Liver (tissue), 9 donors: ENCODE measurements around the gene DNAJC5. TPM values are rescaled to one million over a fixed set of nuclear protein-coding genes. Genes with fewer than 3 reads are reported as not detected.

Experiments
- DNase-seq: peaks from one replicate; pipeline ENCODE4 v3.0.0-alpha.2; 2017; ENCODE audit warnings: low spot score
- H3K27ac ChIP-seq, 2 donors: one replicate each; pipeline ENCODE4 v1.7.0; 2013; ENCODE audit warnings: inconsistent platforms in 2 of 2, low read length in 2 of 2, control low read depth in 1 of 2, low read depth in 1 of 2, mild to moderate bottlenecking in 1 of 2
- H3K27me3 ChIP-seq, 4 donors: one replicate each; pipeline versions ENCODE4 v1.6.1 to v1.7.0; 2013; ENCODE audit warnings: low read length in 3 of 4, inconsistent platforms in 1 of 4, mild to moderate bottlenecking in 1 of 4, moderate library complexity in 1 of 4; ENCODE audit not compliant: control insufficient read depth in 4 of 4, insufficient read depth in 4 of 4
- H3K36me3 ChIP-seq, 4 donors: one replicate each; pipeline versions ENCODE4 v1.6.1 to v1.7.0; 2013; ENCODE audit warnings: low read length in 3 of 4, mild to moderate bottlenecking in 3 of 4, low read depth in 1 of 4, moderate library complexity in 1 of 4; ENCODE audit not compliant: control insufficient read depth in 4 of 4, insufficient read depth in 3 of 4
- H3K4me1 ChIP-seq, 4 donors: one replicate each; pipeline versions ENCODE4 v1.6.1 to v1.7.0; 2013; ENCODE audit warnings: low read length in 3 of 4, mild to moderate bottlenecking in 3 of 4, moderate library complexity in 1 of 4; ENCODE audit not compliant: control insufficient read depth in 4 of 4, insufficient read depth in 4 of 4
- H3K4me3 ChIP-seq, 3 donors: one replicate each; pipeline versions ENCODE4 v1.6.1 to v1.7.0; 2013; ENCODE audit warnings: low read length in 3 of 3, control low read depth in 1 of 3, low read depth in 1 of 3, mild to moderate bottlenecking in 1 of 3
- H3K9ac ChIP-seq, 2 donors: one replicate each; pipeline ENCODE4 v1.7.0; 2013; ENCODE audit warnings: low read length in 2 of 2, mild to moderate bottlenecking in 2 of 2, moderate library complexity in 2 of 2, control low read depth in 1 of 2, low read depth in 1 of 2
- H3K9me3 ChIP-seq, 4 donors: one replicate each; pipeline versions ENCODE4 v1.6.1 to v1.7.0; 2013; ENCODE audit warnings: low read length in 3 of 4; ENCODE audit not compliant: control insufficient read depth in 4 of 4
- FOXA1 ChIP-seq: IDR thresholded peaks from 2 replicates; pipeline ENCODE4 v1.6.1; 2016; ENCODE audit warnings: antibody characterized with exemption
- FOXA2 ChIP-seq: IDR thresholded peaks from 2 replicates; pipeline ENCODE4 v1.6.1; 2016; ENCODE audit warnings: antibody characterized with exemption
- JUND ChIP-seq, 2 donors: IDR thresholded peaks; 2 replicates each; pipeline ENCODE4 v1.6.1; 2016; ENCODE audit warnings: antibody characterized with exemption in 2 of 2
- NR2F2 ChIP-seq: IDR thresholded peaks from 2 replicates; pipeline ENCODE4 v1.6.1; 2016; ENCODE audit warnings: antibody characterized with exemption
- RXRA ChIP-seq, 2 donors: IDR thresholded peaks; 2 replicates each; pipeline ENCODE4 v1.6.1; 2017 to 2018; ENCODE audit warnings: antibody characterized with exemption in 2 of 2, mild to moderate bottlenecking in 1 of 2
- SP1 ChIP-seq: IDR thresholded peaks from 2 replicates; pipeline ENCODE4 v1.6.1; 2018; ENCODE audit warnings: antibody characterized with exemption, mild to moderate bottlenecking
- WGBS: extraction: QIAGEN DNeasy Blood & Tissue Kit; methylation state at CpG from one replicate; pipeline ENCODE4 v1.1.7; 2013; 5-methylcytosine and 5-hydroxymethylcytosine counted together
- polyA plus RNA-seq, 2 donors: library from polyadenylated mRNA; stranded (reverse) in 1 of 2; unstranded in 1 of 2; fragments of 200-250 nt in 1 of 2; fragments of >200 nt in 1 of 2; fragmentation: Nextera tagmentation in 1 of 2; extraction: Ambion mirVana in 1 of 2; gene quantifications; one replicate each; pipeline versions ENCODE4 v1.2.1 to v1.2.3, GENCODE V29; 2013 to 2015
- total RNA-seq, 2 donors: library from RNA; depleted of rRNA; stranded (reverse); fragments of >200 nt; gene quantifications; one replicate each; pipeline ENCODE4 v1.2.3, GENCODE V29; 2014
- TF ChIP-seq, protein P1 (sequence below): IDR thresholded peaks from 2 replicates; pipeline ENCODE4 v1.6.1; 2016; ENCODE audit warnings: antibody characterized with exemption
- TF ChIP-seq, protein P2 (sequence below): IDR thresholded peaks from 2 replicates; pipeline ENCODE4 v1.6.1; 2016; ENCODE audit warnings: antibody characterized with exemption, mild to moderate bottlenecking
- donor health status: healthy.
- donor health status: healthy.
- donor health status: healthy.
- donor health status: healthy.
- donor health status: healthy.

DNAJC5 gene
- total and polyA plus RNA-seq, 4 donors, result 8.2 to 28.6 (median 18.7) TPM

DNA sequence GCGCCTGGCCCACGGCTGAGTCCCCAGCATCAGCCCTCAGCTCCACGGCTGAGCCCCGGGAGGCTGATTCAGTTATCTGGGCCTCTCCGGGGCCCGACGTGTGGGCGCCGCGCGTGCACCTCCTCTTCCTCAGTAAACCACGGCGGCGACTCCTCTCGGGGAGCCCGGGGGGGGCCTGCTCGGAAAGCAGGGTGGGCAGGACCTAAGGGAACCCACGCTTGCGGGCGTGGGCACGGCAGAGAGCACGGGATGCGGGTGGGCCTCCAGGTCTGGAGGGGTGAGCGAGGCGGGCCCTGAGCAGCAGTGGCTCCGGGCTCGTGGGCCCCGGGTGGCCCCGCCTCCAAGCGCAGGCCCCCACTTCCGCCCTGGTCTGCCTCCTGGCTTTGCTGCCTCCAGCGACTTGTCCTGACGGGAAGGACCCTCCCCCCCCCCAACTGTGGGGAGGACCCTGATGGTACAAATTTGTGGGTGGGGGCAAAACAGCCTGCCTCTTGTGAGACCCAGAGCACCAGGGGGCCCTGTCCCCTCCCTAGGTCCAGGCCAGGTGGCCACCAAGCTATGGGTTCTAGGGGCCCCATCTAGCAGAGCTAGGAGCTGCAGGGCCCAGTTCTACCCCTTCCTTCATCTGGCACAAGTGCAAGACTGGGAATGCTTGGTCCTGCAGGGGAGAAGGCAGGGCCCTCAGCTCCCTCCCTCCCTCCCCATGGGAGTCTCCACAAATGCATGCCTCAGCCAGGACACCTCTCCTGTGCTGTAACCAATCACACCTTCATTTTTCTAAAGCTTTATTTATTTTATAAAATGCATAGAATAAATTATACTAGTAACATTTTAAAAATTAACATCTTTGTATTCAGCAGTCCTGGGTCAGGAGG lies 44.4 kb downstream of the DNAJC5 start:
- H3K9me3 ChIP-seq, result no peaks in the 10 kb centered on the region
- DNase-seq, result no peak
- no peak overlapping the region for H3K9ac ChIP-seq
- peaks cover 11 to 55% (median 17%) of the 10 kb centered on the region in 4 donors for H3K36me3 ChIP-seq
- TF ChIP-seq JUND (IDR thresholded peaks at IDR 0.05), result no peak
- no peak overlapping the region for H3K27ac ChIP-seq
- peaks cover 0 to 2% (median 0%) of the 10 kb centered on the region in 4 donors for H3K4me1 ChIP-seq
- H3K4me3 ChIP-seq, result no peak overlapping the region
- H3K27me3 ChIP-seq, result no peaks in the 10 kb centered on the region
- WGBS, result 92% methylated on average over 33 of the region's 33 CpGs

DNA sequence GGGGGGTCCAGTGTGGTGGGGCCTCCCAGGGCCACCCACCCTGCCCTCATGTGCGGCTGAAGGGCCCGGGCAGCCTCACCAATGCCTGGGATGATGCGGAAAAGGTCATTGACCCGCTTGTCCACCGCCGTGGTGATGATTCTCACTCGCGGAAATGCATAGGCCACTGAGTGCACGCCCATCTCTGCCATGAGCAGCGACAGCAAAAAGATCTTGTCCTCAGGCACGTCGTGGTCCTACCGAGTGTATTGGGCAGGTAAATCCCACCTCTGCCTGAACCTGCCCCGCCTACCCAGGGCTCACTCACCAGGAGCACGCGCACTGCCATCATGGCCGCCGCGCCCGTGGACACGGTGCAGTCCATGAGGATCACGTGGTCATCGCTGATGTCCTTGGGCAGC lies 45.1 kb downstream of the DNAJC5 start:
- H3K9ac ChIP-seq, result no peak overlapping the region

DNA sequence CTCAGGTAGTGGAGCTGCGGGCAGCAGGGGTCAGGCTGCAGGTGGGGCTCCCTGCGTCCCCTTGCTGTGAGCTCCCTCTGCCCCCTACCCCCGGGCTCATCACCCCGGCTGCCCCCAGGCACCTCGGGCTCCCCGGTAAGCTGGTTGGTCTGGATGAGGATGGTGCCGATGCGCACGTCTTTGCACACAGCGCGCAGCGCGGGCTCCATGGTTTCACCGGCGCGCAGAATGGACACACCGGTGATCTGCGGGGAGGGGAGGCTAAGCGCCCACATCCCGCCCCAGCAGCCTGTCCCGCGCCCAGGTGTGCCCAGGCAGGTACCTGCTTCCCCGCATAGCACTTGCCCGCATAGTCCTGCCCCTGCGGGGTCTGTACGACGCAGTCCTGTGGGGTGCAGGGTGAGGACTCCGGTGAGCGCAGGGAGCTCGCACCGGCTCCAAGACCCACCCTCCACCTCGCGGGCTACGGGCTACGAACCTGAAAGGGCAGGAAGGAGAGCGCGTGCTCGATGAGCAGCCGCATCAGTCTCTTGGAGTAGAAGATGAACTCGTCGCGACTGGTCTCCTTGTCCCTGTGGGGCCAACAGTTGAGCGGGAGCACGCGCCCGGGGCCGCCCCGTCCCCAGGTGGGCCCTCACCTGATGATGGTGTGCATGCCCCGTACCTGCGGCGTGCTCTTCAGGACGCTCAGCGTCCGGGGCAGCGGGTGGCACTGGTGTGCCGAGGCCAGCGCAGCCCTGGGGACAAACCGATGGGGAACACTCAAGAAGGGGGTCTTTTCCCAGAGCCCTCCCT lies 45.7 kb downstream of the DNAJC5 start:
- 97% methylated on average over 58 of the region's 58 CpGs for WGBS
- Histone ChIP-seq H3K27me3 (no peaks in the 10 kb centered on the region), H3K27ac (no peak overlapping the region), H3K4me3 (no peak overlapping the region), H3K36me3 (peaks cover 16 to 56% (median 21%) of the 10 kb centered on the region in 4 donors), H3K9ac (no peak overlapping the region), H3K9me3 (no peaks in the 10 kb centered on the region), H3K4me1 (peaks cover 0 to 2% (median 0%) of the 10 kb centered on the region in 4 donors)
- TF ChIP-seq JUND (IDR thresholded peaks at IDR 0.05) (no peak), SP1 (no peak), NR2F2 (no peak), RXRA (IDR thresholded peaks at IDR 0.05) (no peak), FOXA1 (no peak), FOXA2 (no peak)
- TF ChIP-seq, protein P1, sequence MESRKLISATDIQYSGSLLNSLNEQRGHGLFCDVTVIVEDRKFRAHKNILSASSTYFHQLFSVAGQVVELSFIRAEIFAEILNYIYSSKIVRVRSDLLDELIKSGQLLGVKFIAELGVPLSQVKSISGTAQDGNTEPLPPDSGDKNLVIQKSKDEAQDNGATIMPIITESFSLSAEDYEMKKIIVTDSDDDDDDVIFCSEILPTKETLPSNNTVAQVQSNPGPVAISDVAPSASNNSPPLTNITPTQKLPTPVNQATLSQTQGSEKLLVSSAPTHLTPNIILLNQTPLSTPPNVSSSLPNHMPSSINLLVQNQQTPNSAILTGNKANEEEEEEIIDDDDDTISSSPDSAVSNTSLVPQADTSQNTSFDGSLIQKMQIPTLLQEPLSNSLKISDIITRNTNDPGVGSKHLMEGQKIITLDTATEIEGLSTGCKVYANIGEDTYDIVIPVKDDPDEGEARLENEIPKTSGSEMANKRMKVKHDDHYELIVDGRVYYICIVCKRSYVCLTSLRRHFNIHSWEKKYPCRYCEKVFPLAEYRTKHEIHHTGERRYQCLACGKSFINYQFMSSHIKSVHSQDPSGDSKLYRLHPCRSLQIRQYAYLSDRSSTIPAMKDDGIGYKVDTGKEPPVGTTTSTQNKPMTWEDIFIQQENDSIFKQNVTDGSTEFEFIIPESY, result no peak
- no peak for DNase-seq

More for the DNA sequence above, 45.1 kb downstream of the DNAJC5 start:
- DNase-seq, result no peak
- Histone ChIP-seq H3K9me3 (no peaks in the 10 kb centered on the region), H3K4me3 (no peak overlapping the region), H3K4me1 (peaks cover 0 to 2% (median 0%) of the 10 kb centered on the region in 4 donors), H3K27ac (no peak overlapping the region), H3K36me3 (peaks cover 10 to 55% (median 19%) of the 10 kb centered on the region in 4 donors), H3K27me3 (no peaks in the 10 kb centered on the region)
- TF ChIP-seq JUND (IDR thresholded peaks at IDR 0.05) (no peak), FOXA1 (no peak)
- TF ChIP-seq, protein P2, sequence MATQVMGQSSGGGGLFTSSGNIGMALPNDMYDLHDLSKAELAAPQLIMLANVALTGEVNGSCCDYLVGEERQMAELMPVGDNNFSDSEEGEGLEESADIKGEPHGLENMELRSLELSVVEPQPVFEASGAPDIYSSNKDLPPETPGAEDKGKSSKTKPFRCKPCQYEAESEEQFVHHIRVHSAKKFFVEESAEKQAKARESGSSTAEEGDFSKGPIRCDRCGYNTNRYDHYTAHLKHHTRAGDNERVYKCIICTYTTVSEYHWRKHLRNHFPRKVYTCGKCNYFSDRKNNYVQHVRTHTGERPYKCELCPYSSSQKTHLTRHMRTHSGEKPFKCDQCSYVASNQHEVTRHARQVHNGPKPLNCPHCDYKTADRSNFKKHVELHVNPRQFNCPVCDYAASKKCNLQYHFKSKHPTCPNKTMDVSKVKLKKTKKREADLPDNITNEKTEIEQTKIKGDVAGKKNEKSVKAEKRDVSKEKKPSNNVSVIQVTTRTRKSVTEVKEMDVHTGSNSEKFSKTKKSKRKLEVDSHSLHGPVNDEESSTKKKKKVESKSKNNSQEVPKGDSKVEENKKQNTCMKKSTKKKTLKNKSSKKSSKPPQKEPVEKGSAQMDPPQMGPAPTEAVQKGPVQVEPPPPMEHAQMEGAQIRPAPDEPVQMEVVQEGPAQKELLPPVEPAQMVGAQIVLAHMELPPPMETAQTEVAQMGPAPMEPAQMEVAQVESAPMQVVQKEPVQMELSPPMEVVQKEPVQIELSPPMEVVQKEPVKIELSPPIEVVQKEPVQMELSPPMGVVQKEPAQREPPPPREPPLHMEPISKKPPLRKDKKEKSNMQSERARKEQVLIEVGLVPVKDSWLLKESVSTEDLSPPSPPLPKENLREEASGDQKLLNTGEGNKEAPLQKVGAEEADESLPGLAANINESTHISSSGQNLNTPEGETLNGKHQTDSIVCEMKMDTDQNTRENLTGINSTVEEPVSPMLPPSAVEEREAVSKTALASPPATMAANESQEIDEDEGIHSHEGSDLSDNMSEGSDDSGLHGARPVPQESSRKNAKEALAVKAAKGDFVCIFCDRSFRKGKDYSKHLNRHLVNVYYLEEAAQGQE, result no peak
- WGBS, result 93% methylated on average over 23 of the region's 23 CpGs
